HCT116 (cell line): ENCODE results near the gene IMMP2L.

Experiments used
- CTCF ChIP-seq, 3 experiments: fragments of 200-600 bp in 1 of 3; sonication (generic) in 1 of 3; IDR thresholded peaks in 2 of 3; conservative IDR thresholded peaks in 1 of 3; 2 replicates each; pipeline ENCODE4 v1.5.1; 2012 to 2017; ENCODE audit warnings: low read depth in 2 of 3, low read length in 2 of 3, antibody characterized with exemption in 1 of 3, borderline replicate concordance in 1 of 3, control low read depth in 1 of 3, mild to moderate bottlenecking in 1 of 3, mixed read lengths in 1 of 3, mixed run types in 1 of 3, moderate library complexity in 1 of 3; ENCODE audit not compliant: insufficient read depth in 1 of 3
- ELF1 ChIP-seq: IDR thresholded peaks from 2 replicates; pipeline ENCODE4 v1.6.1; 2012; ENCODE audit warnings: low read depth, borderline replicate concordance
- EZH2 ChIP-seq: fragments of 200-600 bp; sonication (generic); IDR thresholded peaks from 2 replicates; pipeline ENCODE4 v1.6.1; 2017; ENCODE audit warnings: antibody characterized with exemption, mixed run types
- EZH2phosphoT487 ChIP-seq: fragments of 200-600 bp; IDR thresholded peaks from 2 replicates; pipeline ENCODE4 v1.6.1; 2018; ENCODE audit warnings: antibody characterized with exemption, borderline replicate concordance
- POLR2A ChIP-seq: IDR thresholded peaks from 2 replicates; pipeline ENCODE4 v1.7.0; 2011; ENCODE audit warnings: borderline replicate concordance; ENCODE audit not compliant: insufficient read depth, insufficient read length; ENCODE audit errors: extremely low read depth
- POLR2AphosphoS5 ChIP-seq: IDR thresholded peaks from 2 replicates; pipeline ENCODE4 v1.6.1; 2011; ENCODE audit warnings: mild to moderate bottlenecking, low read depth, low read length, moderate library complexity
- RAD21 ChIP-seq: IDR thresholded peaks from 2 replicates; pipeline ENCODE4 v1.6.1; 2012; ENCODE audit warnings: low read depth, mild to moderate bottlenecking
- SP1 ChIP-seq: IDR thresholded peaks from 2 replicates; pipeline ENCODE4 v1.6.1; 2012; ENCODE audit warnings: low read depth

- TF ChIP-seq ELF1: no peak
- no peak for TF ChIP-seq CTCF (IDR thresholded peaks at IDR 0.05 in 2 of 3, conservative IDR thresholded peaks at IDR 0.05 in 1 of 3; ENCODE audit: borderline replicate concordance in 1 of 3, insufficient read depth in 1 of 3, low read depth in 2 of 3, low read length in 2 of 3)
- TF ChIP-seq EZH2phosphoT487: no peak
- TF ChIP-seq EZH2: no peak
- no peak for TF ChIP-seq SP1
- TF ChIP-seq POLR2AphosphoS5: no peak
- TF ChIP-seq RAD21: no peak
- TF ChIP-seq POLR2A: no peak
Observed at GRCh38 chr7:111586711-111587409, 24.6 kb upstream of the IMMP2L start.
